Stimulated activated CD8-positive, alpha-beta memory T cell treated with anti-CD3 and anti-CD28 coated beads, Interleukin-15, amount 100 ng/mL, for 24 hours (primary cell): Measurements from ENCODE around the gene REXO4.
"Not testable (repeated sequence)": the region's sequence is repeated elsewhere in the genome, so short reads cannot be mapped to it uniquely, and the experiment has no call there.

ENCODE experiments used
- DNase-seq: peaks from one replicate; pipeline ENCODE4 v3.0.0-alpha.2; 2020; ENCODE audit warnings: low read depth

REXO4 gene, protein sequence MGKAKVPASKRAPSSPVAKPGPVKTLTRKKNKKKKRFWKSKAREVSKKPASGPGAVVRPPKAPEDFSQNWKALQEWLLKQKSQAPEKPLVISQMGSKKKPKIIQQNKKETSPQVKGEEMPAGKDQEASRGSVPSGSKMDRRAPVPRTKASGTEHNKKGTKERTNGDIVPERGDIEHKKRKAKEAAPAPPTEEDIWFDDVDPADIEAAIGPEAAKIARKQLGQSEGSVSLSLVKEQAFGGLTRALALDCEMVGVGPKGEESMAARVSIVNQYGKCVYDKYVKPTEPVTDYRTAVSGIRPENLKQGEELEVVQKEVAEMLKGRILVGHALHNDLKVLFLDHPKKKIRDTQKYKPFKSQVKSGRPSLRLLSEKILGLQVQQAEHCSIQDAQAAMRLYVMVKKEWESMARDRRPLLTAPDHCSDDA

DNA sequence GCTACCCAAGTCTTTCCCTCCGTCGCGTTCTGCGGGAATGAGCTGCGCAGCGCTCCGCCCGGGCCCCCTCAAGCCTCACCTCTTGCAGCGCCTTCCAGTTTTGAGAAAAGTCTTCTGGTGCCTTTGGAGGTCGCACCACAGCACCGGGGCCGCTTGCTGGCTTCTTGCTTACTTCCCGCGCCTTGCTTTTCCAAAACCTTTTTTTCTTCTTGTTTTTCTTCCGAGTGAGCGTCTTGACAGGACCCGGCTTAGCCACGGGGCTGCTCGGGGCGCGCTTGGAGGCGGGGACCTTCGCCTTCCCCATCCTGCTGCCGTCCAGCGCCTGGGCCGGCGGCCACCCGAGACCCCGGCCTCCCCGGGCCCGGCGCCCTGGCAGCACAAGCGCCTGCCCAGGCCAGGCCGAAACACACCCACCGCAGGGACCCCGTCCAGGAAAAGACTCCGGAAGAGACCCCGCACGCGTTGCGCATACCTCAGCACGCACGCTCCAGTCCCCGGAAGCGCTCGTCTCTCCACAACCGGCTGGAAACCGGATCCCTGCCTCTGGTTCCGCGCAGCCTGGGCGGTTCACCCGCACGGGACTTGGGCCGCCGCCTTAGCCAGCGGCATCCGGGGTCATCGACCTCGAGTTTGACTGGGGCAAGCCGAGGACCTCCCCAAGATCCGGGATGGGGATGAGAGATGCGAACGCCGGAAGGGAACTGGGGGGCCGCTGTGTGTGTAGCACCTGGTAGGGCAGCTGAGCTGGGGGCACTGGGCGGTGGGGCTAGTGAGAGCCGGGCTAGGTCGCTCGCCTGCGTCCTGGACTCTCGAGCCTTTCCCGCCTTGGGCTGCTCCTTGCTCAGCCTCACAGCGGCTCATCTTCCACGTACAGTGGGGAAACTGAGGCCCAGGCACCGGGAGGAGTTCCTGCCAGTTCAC is at the start of gene REXO4:
Gene REXO4 (minus strand): TSS at position 470 of the 921 bp plus-strand sequence. CDS start 166 bp downstream, at position 304.
- DNase-seq: peak; percentile 66

DNA sequence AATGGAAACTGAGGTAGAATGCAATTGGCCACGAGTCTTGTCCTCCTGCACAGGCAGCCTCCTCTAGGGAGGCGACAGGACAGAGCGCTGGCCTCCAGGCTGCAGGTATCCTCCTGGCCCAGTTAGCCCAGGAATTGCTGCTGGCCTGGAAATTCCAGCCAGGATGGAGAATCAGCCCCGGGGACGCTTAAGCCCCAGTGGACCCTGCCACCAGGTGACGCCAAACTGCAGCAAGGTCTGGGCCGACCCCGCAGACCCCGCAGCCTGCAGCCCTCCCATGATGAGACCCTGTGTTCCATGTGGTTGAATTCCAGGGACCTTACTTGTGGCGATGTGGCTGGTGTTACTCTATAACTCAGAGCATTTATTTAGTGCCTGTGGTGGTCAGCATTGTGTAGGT is 49.3 kb upstream of the REXO4 start:
- DNase-seq: no peak

DNA sequence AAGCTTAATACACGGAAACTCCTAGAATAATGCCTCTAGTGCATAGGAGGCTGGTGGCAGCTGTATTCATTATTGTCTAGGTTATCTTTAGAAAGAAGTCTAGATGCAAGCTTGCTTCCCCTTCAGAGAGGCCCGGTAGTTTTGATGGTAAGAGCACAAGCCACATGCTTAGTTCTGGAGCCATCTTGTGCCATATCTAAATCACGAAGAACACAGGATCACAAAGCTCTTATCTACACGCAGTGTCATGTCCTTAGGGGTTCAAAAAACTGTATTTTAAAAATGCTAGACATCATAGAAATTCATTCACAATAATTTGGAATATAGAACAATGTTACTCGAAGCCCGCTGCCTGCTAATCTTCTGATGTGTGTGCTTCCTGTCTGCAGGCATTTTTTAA is 48.2 kb upstream of the REXO4 start:
- DNase-seq: no peak

DNA sequence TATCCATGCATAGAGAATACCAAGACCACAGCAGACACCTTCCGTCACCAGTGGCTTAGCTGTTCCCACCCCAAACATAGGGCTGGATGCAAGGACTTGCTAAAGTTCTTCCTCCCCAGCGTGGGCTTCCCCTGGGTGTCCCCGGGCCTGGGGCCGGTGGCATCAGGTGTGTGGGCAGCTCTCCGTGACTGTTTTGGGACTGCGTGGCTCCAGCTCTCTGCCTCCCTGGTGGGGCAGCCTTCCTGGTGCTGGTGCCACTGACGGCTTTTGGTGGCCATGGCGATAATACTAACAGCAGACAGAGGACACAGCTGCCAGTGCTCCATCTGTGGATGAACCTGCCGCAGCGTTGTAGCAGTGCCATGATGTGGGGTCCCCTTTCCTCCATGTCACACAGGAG is 46.8 kb upstream of the REXO4 start:
- no peak for DNase-seq

DNA sequence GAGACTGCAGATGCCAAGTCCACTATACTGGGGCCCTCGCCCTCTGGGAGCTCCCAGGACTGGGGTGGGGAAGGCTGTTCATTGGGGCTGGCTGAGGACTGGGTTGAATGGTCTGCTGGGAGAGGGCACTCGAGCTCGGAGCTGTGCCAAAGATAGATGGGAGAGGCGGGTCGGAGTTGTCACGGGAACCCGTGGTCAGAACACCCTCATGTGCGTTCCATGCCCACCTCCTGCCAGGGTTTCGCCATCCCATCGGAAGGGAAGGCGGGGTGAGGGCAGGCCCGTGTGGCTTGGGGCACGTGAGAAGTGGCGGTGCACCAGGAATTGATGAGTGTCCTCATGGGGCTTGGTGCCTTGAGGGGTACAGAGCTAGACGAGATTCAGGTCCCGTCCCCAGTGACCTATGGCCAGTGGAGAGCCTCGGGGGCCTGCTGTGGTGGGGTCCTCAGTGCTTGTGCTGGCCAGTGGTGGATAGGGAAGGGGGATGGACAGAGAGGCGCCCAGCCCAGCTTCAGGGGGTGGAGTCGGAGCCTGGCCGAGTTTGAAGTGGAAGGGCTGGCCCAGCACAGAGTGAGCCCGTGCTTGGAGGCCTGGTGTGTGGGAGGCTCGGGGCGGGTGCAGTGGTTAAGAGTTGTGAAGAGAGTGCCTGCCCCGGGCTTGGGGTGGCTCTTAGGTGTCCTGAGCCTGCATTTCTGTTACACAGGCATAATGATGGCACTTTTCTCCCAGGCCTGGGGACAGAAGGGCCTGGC is 46.2 kb upstream of the REXO4 start:
- DNase-seq: no peak

DNA sequence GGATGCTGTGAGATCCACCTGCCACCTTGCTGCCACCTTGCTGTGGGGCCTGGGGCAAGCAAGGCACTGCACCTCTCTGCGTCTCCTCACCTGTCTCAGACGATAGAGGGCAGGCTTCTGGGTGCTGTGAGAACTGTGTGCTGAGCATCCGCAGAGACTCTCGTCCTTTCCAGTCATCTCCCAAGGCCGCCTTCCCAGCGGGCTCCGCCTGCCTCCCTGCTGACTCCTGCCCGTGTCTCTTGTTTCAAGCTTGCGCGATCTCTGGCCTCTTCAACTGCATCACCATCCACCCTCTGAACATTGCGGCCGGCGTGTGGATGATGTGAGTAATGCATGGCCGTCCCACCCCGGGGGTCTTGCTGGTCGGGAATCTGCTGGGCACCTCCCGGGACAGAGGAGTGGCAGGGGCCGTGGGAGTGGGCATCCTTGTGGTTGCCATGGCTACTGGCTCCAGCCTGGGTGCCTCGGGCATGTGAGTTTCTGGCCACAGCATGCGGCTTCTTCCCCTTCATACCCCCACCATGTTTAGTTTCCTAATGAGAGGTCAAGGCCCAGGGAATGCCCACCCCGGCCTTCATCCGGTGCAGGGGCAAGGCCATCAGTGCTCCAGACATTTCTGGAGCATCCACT is 45.5 kb upstream of the REXO4 start:
- no peak for DNase-seq

DNA sequence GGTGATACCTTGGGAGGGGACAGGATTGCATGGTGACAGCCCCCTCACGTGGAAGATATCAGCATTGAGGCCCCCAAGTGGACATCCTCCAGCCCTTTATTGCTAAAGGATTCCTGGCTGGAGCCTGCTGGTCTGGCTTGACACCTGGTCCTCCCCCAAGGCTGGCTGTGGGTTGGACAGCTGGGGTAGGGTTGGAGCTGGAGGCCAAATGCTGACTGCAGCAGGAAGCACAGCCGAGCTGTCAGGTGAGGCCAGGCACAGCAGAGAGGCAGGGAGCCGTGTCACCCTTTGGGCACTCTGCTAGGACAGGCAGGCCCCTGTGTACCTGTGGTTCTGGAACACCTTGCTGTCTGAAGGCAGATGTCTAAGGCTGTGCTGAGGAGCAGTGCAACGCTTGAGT is 44.2 kb upstream of the REXO4 start:
- DNase-seq: no peak

DNA sequence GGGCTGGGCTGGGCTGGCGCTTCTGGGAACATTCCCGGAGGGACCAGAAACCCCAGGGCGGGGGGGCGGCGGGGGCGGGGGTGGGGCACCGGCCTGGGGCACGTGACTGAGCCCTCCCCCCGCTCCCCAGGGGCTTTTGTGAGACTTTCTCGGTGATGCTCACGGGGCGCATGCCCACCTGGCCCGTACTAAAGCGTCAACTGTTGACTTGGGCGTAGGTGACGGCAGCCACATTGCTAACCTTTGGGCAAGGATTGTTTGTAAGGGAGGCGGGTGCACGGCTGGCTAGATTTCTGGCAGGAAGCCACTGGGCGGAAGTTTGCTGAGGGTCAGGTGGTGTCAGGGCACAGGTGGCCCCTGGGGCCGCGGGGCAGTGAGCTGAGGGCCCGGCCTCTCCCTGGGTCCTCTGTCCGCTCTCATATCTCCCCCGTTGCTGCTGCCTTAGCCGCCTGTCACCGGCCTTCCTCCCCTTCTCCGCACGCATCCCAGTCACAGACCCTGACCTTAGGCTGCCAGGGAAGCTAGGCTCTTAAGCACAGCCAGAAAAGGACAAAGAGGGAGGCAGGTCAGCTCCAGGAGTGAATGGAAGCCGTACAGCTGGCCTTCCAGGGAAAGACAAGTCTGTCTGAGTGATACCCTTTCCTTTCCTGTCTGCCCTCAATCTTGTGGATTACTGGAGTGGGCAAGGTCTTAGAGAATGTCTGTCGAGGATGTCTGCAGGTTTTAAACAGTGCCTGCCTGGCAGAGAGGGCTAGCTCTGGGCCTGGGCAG is 42.8 kb upstream of the REXO4 start:
- no peak for DNase-seq

DNA sequence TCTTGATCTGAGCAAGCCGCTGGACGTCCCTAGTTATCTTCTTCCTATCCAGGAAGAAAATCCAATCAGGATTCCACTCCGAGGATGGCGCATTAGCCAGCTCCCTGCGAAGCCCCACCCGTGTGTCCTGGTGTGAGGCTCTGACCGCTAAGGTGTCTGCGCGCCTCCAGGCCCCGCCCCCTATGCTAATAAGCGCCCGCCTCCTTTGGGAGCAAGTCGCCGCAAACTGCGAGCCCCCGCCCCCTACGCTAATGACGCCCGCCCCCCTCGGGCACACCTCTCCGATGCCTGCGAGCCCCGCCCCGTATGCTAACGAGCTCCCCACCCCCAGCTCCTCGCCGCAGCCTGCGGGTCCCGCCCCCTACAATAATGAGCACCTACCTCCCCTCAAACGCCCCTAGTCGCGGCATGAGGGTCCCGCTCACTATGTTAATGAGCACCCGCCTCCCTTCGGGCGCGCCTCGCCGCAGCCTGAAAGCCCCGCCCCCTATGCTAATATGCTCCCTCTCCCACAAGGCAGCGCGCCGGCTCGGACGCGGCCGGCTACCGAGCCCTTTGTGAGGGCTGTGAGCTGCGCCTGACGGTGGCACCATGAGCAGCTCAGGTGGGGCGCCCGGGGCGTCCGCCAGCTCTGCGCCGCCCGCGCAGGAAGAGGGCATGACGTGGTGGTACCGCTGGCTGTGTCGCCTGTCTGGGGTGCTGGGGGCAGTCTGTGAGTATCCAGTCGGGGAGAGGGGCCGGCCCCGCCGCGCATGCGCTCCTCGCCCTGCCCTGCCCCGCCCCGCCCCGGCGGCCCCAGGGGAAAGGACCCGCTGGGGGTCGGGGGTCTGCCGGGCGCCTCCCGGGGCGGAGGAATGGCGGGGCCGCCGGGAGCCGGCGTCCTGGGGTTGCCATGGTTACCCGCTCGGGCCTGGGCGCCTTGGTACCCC is 41.9 kb upstream of the REXO4 start, which contains the start of gene CACFD1:
Gene CACFD1 (plus strand): TSS at position 503 of the 929 bp plus-strand sequence. CDS start 89 bp downstream, at position 592.
- DNase-seq: peak; percentile 81

DNA sequence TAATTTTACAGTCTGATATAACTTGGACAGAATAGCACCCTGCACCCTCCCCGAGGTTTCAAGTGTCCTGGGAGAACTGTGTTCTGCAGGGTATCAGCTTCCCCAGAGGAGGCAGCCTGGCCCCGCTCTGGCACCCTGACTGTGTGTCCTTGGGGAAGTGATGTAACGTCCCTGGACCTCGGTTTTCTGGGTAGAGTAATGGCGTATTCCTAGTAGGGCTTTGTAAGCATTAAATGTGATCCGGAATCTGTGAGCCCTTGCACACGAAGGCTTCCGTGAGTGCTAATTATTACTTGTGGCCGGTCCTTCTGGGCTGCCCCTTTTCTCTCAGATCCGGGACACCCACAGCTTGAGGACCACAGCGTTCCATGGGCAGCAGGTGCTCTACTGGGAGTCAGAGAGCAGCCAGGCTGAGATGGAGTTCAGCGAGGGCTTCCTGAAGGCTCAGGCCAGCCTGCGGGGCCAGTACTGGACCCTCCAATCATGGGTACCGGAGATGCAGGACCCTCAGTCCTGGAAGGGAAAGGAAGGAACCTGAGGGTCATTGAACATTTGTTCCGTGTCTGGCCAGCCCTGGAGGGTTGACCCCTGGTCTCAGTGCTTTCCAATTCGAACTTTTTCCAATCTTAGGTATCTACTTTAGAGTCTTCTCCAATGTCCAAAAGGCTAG is 41.0 kb upstream of the REXO4 start:
- DNase-seq: no peak

DNA sequence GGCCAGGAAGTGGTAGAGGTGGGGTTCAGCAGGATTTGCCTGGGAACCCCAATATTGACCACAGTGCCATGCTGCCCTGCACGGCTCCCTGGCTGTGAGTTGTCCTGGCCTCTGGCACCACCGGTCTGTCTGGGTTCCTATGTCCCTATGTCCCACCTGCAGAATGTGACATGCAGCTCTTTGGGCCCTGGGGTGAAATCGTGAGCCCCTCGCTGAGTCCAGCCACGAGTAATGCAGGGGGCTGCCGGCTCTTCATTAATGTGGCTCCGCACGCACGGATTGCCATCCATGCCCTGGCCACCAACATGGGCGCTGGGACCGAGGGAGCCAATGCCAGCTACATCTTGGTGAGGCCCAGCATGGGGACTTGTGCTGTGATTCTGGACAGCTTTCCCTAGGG is 39.9 kb upstream of the REXO4 start:
- DNase-seq: no peak

DNA sequence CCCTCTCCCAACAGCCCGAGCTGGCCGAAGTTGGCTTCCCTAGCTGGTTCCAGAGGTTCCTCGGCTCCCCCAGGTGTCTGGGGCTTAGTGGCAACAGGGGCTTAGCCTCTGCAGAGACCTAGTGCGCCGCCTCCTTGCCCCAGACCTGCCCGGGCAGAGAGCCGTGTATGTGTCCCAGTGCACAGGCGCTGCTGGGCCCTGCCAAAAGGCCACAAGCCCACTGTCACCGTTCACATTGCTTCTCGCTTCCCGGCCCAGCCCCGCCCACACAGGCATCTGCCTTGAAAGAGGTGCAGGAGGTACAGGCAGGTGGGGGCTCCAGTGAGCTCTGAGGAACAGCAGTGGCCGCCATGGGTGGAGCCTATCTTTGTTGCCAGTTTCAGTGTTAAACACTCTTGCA is 39.4 kb upstream of the REXO4 start:
- DNase-seq: no peak

DNA sequence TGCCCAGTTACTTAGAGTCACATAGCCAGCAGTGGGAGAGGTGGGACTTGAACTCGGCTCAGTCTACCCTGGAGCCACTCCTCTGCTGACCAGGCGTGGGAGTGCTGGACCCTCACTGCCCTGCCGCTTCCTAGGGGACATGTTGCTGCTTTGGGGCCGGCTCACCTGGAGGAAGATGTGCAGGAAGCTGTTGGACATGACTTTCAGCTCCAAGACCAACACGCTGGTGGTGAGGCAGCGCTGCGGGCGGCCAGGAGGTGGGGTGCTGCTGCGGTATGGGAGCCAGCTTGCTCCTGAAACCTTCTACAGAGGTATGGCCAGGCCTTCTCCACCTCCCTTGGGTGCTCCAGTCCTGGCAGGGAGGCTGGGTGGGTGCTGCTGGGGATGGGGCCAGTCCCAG is 38.6 kb upstream of the REXO4 start:
- DNase-seq: no peak

DNA sequence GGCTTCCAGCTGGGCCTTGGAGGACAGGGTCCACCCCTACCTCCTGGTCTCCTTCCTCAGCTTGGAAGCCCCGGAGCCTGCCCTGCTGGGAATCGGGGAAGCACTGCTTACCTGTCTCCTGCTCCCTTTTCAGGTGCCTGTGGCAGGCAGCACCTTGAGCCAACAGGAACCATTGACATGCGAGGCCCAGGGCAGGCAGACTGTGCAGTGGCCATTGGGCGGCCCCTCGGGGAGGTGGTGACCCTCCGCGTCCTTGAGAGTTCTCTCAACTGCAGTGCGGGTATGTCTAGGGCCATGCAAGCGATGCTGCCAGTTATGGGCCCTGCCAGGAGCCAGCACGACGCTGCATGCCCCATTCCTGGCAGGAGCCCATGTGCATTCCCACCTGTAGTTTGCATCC is 38.1 kb upstream of the REXO4 start:
- DNase-seq: no peak

DNA sequence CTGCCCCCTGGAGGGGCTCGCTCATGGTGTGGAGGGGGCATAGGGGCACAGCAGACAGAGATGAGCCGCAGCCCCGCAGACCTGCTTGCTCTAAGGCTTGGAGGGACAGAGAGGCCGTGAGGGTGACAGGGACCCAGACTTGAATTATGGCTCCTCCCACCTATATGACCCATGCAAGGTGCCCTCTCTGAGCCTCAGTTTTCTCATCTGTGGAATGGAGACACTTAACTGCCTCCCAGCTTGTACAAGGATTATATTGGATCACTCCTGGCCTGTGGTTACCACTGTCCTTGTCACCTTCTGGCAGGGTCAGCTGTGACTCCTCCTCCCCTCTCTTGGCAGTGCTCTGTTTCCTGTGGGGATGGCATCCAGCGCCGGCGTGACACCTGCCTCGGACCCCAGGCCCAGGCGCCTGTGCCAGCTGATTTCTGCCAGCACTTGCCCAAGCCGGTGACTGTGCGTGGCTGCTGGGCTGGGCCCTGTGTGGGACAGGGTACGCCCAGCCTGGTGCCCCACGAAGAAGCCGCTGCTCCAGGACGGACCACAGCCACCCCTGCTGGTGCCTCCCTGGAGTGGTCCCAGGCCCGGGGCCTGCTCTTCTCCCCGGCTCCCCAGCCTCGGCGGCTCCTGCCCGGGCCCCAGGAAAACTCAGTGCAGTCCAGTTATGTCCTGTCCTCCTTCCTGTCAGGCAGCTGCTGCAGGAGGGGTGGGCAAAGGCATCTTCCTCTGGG is 37.3 kb upstream of the REXO4 start:
- no peak for DNase-seq

DNA sequence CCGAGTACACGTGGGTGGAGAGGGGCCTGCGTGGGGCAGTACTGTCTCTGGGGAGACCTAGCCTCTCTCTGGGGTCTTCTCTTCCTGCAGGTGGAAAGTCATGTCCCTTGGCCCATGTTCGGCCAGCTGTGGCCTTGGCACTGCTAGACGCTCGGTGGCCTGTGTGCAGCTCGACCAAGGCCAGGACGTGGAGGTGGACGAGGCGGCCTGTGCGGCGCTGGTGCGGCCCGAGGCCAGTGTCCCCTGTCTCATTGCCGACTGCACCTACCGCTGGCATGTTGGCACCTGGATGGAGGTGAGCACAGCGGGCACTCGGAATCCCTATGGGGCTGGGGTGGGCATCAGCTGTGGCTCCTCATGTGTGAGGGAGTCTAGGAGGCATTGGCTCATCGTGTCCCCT is 36.5 kb upstream of the REXO4 start:
- DNase-seq: no peak

DNA sequence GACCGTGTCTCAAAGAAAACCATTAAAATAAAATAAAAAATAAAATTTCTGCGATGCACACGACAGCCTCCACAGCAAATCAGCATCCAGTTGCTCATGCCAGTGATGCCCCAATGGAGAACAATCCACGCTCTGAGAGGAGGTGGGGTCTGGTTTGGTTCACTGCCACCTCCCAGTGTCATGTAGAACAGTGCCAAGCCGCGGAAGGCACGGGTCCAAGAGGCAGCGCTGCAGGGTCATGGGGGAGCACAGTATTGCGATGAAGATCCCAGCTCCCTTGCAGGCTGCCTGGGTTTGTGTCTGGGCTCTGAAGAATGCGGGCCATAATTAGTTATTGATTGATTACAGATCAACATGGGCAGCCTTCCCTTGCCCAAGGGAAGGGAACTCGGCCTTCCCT is 35.8 kb upstream of the REXO4 start:
- no peak for DNase-seq

DNA sequence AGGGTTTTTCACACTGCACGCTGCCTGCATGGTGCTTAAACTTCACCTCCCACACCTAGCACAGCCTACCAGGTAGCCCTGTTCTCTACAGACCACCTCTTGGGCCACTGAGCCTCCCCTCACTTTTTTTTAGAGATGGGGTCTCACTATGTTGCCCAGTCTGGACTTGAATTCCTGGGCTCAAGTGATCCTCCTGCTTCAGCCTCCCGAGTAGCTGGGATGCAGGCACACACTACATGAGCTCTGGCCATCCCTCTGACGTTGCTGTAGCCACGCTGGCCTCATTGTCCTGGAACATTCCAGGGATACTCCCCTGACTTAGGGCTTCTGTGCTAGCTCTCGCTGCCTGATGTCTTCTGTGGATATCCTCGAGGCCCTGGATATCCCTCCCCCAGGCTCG is 34.8 kb upstream of the REXO4 start:
- DNase-seq: no peak

DNA sequence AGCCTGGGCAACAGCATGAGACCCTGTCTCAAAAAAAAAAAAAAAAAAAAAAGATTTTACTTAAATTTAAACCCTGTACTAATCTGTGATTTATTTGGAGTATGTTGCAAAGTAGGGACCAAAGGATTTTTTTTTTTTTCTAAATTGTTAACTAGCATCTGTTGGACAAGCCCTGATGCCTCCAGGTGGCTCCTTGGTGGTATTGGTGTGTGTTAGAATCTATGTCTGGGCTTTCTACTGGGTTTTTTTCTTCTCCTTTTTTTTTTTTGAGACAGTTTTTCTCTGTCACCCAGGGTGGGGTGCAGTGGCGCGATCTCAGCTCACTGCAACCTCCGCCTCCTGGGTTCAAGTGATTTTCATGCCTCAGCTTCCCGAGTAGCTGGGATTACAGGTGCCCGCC is 34.1 kb upstream of the REXO4 start:
- DNase-seq: not testable (repeated sequence)
